GM12878 (cell line): ENCODE measurements around the gene GMDS.

Experiments
- CBX5 ChIP-seq: sonication (generic); IDR thresholded peaks from 2 replicates; pipeline ENCODE4 v1.6.1; 2016; ENCODE audit warnings: low read depth, moderate library complexity, mild to moderate bottlenecking, inconsistent platforms
- ESRRA ChIP-seq: IDR thresholded peaks from 2 replicates; pipeline ENCODE4 v1.6.1; 2012; ENCODE audit warnings: mild to moderate bottlenecking, low read length, improper control_type of control experiment
- EZH2 ChIP-seq: IDR thresholded peaks from 2 replicates; pipeline ENCODE4 v1.6.1; 2012; ENCODE audit warnings: low read depth, mild to moderate bottlenecking, control low read depth, inconsistent platforms, low read length, borderline replicate concordance; ENCODE audit not compliant: control insufficient read depth
- GABPA ChIP-seq: IDR thresholded peaks from 2 replicates; pipeline ENCODE4 v1.6.1; 2014; ENCODE audit warnings: antibody characterized with exemption, low read depth, mild to moderate bottlenecking, inconsistent platforms
- IKZF1 ChIP-seq: fragments of 450-650 bp; conservative IDR thresholded peaks from 2 replicates; pipeline ENCODE4 v1.6.1; 2017; ENCODE audit warnings: antibody characterized with exemption, mild to moderate bottlenecking
- KDM1A ChIP-seq: fragments of 200-600 bp; sonication (generic); IDR thresholded peaks from 2 replicates; pipeline ENCODE4 v1.6.1; 2016; ENCODE audit warnings: borderline replicate concordance
- POLR2A ChIP-seq: IDR thresholded peaks from 2 replicates; pipeline ENCODE4 v1.6.1; 2011; ENCODE audit warnings: low read depth, mild to moderate bottlenecking, low read length
- POU2F2 ChIP-seq: IDR thresholded peaks from 3 replicates; pipeline ENCODE4 v1.6.1; 2011; ENCODE audit warnings: low read depth, mild to moderate bottlenecking, low read length, borderline replicate concordance
- TCF12 ChIP-seq: IDR thresholded peaks from 2 replicates; pipeline ENCODE4 v1.6.1; 2011; ENCODE audit warnings: low read depth, mild to moderate bottlenecking, low read length
- TF ChIP-seq, protein P1 (sequence below): IDR thresholded peaks from 2 replicates; pipeline ENCODE4 v1.6.1; 2012; ENCODE audit warnings: low read length, inconsistent platforms
- TF ChIP-seq, protein P2 (sequence below), 3 experiments: IDR thresholded peaks in 2 of 3; conservative IDR thresholded peaks in 1 of 3; 2 replicates each; pipeline ENCODE4 v1.5.1; 2011; ENCODE audit warnings: low read depth in 3 of 3, low read length in 3 of 3, mild to moderate bottlenecking in 3 of 3, control low read depth in 2 of 3, moderate library complexity in 2 of 3, inconsistent platforms in 1 of 3, mixed read lengths in 1 of 3; ENCODE audit not compliant: control insufficient read depth in 2 of 3, insufficient read depth in 1 of 3; ENCODE audit errors: extremely low read depth in 1 of 3
- TF ChIP-seq, protein P3 (sequence below): fragments of 150-350 bp; IDR thresholded peaks from 2 replicates; pipeline ENCODE4 v1.6.1; 2016; ENCODE audit warnings: low read depth, low read length
- TF ChIP-seq, protein P4 (sequence below): IDR thresholded peaks from 2 replicates; pipeline ENCODE4 v1.6.1; 2012; ENCODE audit warnings: low read depth, low read length, improper control_type of control experiment
- TF ChIP-seq, protein P5 (sequence below): IDR thresholded peaks from 2 replicates; pipeline ENCODE4 v1.6.1; 2011; ENCODE audit warnings: low read depth, low read length, improper control_type of control experiment, borderline replicate concordance

DNA sequence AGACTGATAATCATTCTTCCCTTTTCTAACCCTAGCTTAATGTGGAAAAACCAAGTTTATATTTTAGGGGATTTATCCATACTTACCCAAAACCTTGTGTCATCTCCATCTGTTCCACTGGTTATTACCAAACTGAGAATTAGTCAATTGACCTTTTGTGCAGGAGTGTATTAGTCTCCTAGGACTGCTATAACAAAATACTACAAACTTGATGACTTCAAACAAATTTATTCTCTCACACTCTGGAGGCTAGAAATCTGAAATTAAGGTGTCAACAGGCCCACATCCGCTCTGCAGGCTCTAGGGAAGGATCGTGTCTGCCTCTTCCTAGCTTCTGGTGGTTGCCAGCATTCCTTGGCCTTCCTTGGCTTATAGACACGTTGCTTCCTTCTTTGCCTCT, 12.7 kb upstream of the GMDS start:
- TF ChIP-seq, protein P1, sequence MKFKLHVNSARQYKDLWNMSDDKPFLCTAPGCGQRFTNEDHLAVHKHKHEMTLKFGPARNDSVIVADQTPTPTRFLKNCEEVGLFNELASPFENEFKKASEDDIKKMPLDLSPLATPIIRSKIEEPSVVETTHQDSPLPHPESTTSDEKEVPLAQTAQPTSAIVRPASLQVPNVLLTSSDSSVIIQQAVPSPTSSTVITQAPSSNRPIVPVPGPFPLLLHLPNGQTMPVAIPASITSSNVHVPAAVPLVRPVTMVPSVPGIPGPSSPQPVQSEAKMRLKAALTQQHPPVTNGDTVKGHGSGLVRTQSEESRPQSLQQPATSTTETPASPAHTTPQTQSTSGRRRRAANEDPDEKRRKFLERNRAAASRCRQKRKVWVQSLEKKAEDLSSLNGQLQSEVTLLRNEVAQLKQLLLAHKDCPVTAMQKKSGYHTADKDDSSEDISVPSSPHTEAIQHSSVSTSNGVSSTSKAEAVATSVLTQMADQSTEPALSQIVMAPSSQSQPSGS = no peak
- TF ChIP-seq, protein P2, sequence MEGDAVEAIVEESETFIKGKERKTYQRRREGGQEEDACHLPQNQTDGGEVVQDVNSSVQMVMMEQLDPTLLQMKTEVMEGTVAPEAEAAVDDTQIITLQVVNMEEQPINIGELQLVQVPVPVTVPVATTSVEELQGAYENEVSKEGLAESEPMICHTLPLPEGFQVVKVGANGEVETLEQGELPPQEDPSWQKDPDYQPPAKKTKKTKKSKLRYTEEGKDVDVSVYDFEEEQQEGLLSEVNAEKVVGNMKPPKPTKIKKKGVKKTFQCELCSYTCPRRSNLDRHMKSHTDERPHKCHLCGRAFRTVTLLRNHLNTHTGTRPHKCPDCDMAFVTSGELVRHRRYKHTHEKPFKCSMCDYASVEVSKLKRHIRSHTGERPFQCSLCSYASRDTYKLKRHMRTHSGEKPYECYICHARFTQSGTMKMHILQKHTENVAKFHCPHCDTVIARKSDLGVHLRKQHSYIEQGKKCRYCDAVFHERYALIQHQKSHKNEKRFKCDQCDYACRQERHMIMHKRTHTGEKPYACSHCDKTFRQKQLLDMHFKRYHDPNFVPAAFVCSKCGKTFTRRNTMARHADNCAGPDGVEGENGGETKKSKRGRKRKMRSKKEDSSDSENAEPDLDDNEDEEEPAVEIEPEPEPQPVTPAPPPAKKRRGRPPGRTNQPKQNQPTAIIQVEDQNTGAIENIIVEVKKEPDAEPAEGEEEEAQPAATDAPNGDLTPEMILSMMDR (IDR thresholded peaks at IDR 0.05 in 2 of 3, conservative IDR thresholded peaks at IDR 0.05 in 1 of 3; ENCODE audit: control insufficient read depth in 2 of 3, extremely low read depth in 1 of 3, insufficient read depth in 1 of 3, low read depth in 3 of 3, low read length in 3 of 3) = no peak
- TF ChIP-seq TCF12 (no peak), KDM1A (no peak), CBX5 (no peak), POLR2A (no peak), ESRRA (no peak), IKZF1 (no peak), POU2F2 (no peak), EZH2 (no peak), GABPA (no peak)
- TF ChIP-seq, protein P3, sequence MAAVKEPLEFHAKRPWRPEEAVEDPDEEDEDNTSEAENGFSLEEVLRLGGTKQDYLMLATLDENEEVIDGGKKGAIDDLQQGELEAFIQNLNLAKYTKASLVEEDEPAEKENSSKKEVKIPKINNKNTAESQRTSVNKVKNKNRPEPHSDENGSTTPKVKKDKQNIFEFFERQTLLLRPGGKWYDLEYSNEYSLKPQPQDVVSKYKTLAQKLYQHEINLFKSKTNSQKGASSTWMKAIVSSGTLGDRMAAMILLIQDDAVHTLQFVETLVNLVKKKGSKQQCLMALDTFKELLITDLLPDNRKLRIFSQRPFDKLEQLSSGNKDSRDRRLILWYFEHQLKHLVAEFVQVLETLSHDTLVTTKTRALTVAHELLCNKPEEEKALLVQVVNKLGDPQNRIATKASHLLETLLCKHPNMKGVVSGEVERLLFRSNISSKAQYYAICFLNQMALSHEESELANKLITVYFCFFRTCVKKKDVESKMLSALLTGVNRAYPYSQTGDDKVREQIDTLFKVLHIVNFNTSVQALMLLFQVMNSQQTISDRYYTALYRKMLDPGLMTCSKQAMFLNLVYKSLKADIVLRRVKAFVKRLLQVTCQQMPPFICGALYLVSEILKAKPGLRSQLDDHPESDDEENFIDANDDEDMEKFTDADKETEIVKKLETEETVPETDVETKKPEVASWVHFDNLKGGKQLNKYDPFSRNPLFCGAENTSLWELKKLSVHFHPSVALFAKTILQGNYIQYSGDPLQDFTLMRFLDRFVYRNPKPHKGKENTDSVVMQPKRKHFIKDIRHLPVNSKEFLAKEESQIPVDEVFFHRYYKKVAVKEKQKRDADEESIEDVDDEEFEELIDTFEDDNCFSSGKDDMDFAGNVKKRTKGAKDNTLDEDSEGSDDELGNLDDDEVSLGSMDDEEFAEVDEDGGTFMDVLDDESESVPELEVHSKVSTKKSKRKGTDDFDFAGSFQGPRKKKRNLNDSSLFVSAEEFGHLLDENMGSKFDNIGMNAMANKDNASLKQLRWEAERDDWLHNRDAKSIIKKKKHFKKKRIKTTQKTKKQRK = no peak
- TF ChIP-seq, protein P4, sequence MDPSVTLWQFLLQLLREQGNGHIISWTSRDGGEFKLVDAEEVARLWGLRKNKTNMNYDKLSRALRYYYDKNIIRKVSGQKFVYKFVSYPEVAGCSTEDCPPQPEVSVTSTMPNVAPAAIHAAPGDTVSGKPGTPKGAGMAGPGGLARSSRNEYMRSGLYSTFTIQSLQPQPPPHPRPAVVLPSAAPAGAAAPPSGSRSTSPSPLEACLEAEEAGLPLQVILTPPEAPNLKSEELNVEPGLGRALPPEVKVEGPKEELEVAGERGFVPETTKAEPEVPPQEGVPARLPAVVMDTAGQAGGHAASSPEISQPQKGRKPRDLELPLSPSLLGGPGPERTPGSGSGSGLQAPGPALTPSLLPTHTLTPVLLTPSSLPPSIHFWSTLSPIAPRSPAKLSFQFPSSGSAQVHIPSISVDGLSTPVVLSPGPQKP = no peak
- TF ChIP-seq, protein P5, sequence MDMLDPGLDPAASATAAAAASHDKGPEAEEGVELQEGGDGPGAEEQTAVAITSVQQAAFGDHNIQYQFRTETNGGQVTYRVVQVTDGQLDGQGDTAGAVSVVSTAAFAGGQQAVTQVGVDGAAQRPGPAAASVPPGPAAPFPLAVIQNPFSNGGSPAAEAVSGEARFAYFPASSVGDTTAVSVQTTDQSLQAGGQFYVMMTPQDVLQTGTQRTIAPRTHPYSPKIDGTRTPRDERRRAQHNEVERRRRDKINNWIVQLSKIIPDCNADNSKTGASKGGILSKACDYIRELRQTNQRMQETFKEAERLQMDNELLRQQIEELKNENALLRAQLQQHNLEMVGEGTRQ = no peak
